ENCODE data around the gene FA2H. TPM values are rescaled to one million over a fixed set of nuclear protein-coding genes. Genes with fewer than 3 reads are reported as not detected.

Gene FA2H
- total RNA-seq, 2 donors from 2014 or later = not detected

DNA sequence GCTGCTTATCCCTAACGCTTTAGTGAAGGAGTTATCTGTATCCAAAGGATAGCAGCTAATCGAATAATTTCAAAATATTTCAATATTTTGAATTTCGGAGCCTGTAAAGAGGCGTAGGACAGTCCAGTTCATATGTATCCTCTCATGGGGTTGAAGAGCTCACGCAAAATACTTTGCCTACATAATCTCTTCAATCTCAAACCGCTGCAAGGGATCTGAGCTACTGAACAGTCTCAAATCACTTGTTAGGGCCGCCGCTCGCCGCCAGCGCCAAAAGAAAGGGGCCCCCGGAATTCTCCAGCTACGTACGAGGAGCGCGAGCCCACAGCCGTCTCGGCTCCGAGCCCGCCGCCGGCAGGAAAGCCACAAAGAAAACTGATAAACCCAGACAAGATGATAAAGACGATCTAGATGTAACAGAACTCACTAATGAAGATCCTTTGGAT, 107.3 kb downstream of the FA2H start:
- ATAC-seq (replicated peaks in 1 of 2) (peak; percentile 3 to 4), DNase-seq (peak; percentile 50 to 56)
- H3K9me3 Mint-ChIP-seq = no peaks in the 10 kb centered on the region
- no peaks in the 10 kb centered on the region for H3K27me3 Mint-ChIP-seq (ENCODE audit: low read depth)
- peaks cover 17 to 37% of the 10 kb centered on the region in 2 donors for H3K36me3 Mint-ChIP-seq (ENCODE audit: insufficient read depth in 2 of 2)
- H3K27ac Mint-ChIP-seq = peak overlapping the region; percentile 93
- peak overlapping the region; percentile 83 to 95 for H3K4me3 Mint-ChIP-seq
- H3K4me1 Mint-ChIP-seq (ENCODE audit: low read depth) = peaks cover 44% of the 10 kb centered on the region

DNA sequence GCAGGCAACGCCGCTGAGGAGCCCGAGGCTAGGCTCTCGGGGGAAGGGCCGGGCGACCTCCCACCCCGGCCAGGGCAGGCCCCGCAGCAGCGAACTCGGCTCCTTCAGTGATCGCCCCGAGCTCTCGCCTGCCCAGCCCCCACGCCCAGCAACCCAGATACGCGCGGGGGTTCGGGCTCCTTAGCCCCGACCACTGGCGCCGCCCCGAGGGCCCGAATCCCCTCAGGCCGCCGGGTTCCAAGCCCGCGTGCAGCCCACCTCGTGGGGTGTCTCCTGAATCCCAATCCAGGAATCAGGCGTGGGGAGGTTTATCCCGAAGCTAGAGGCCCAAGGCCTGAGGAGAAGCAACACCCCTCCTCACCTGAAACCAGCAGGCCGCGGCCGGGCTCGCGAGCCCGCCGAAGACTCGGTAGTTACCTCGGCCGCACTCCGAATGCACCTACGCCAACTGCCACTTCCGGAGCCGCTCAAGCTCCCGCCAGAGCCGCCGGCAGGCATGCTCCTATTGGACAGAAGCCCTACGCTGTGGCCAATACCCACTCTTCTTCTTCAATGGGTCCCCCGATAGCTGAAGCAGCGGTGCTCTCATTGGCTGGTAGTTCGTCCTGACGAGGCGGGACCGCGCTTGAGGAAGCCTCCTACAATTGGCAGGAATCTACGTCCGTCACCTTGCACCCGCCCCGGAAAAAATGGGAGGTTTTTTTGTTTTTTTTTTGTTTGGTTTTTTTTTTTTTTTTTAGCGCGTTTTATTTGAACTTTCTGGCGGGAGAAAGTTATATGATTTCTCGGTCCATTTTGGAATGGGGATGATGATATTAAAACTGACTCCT, 108.0 kb downstream of the FA2H start, which contains the start of gene RFWD3:
Gene RFWD3 (minus strand): TSS at position 453 of the 830 bp plus-strand sequence. CDS start 5,428 bp downstream, outside the sequence.
- ATAC-seq (replicated peaks in 1 of 2) (peak; percentile 100), DNase-seq (peak; percentile 94 to 97)
- Mint-ChIP-seq H3K4me1 (ENCODE audit: low read depth) (peaks cover 49% of the 10 kb centered on the region), H3K4me3 (peak within 1 kb of the TSS; percentile 83 to 95), H3K36me3 (ENCODE audit: insufficient read depth in 2 of 2) (peaks cover 13 to 34% of the 10 kb centered on the region in 2 donors), H3K9me3 (no peaks in the 10 kb centered on the region), H3K27me3 (ENCODE audit: low read depth) (no peaks in the 10 kb centered on the region), H3K27ac (peak within 1 kb of the TSS; percentile 93)

- peaks cover 14 to 34% of the 10 kb centered on the region in 2 donors for H3K36me3 Mint-ChIP-seq (ENCODE audit: insufficient read depth in 2 of 2)
- H3K9me3 Mint-ChIP-seq = no peaks in the 10 kb centered on the region
Observed at GRCh38 chr16:74666010-74666421, 108.6 kb downstream of the FA2H start.

More at GRCh38 chr16:74666010-74666421, 108.6 kb downstream of the FA2H start:
- Mint-ChIP-seq H3K4me3 (peak overlapping the region; percentile 83 to 95), H3K27me3 (ENCODE audit: low read depth) (no peaks in the 10 kb centered on the region), H3K4me1 (ENCODE audit: low read depth) (peaks cover 55% of the 10 kb centered on the region), H3K27ac (peak overlapping the region; percentile 93)
- DNase-seq = no peak
- ATAC-seq (replicated peaks in 1 of 2) = no peak

Other genes starting within 250 kb of the FA2H start
- gene GLG1, start 167.7 kb downstream of the FA2H start, total RNA-seq = 10 to 100 TPM; 67.4 to 72.3 TPM
- gene RFWD3, start 107.9 kb downstream of the FA2H start, total RNA-seq = 100 to 1,000 TPM; 114 TPM
- 10 to 100 TPM; 16.9 to 23.2 TPM for gene MLKL, start 74.0 kb downstream of the FA2H start, total RNA-seq
- gene WDR59, start 210.3 kb upstream of the FA2H start, total RNA-seq = 100 to 1,000 TPM; 100 to 104 TPM
- 10 to 100 TPM; 42.9 to 69.1 TPM for gene ZNRF1, start 224.2 kb upstream of the FA2H start, total RNA-seq

Measured in activated T-cell treated with anti-CD3 and anti-CD28 coated beads, Interleukin-2, amount 50 U/mL, for 72 hours (primary cell).